ENCODE data around the gene CRTC3. TPM values are rescaled to one million over a fixed set of nuclear protein-coding genes. Genes with fewer than 3 reads are reported as not detected.

Gene CRTC3
- total and polyA plus RNA-seq, 2 of the 13 experiments (the other 11 are each of a cell fraction or from before 2014, with no cell fraction given) = 8.4 to 11.8 TPM

DNA sequence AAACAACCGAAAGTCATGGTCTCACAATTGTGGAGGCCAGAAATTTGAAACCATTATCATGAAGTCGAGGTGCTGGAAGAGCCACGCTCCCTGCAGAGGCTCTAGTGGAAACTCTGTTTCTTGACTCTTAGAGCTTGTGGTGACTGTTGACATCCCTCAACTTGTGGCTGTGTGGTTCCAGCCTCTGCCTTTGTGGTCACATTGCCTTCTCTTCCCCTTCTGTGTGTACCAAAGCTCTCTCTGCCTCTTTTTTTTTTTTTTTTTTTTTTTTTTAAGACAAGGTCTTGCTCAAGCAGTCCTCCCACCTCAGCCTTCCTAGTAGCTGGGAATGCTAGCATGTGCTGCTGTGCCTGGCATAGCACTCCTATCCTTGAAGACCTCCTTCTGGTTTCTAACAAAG is 48.7 kb upstream of the CRTC3 start:
- Histone ChIP-seq H3K27me3 (ENCODE audit: control insufficient read depth in 1 of 2, insufficient read depth in 2 of 2, low read length in 2 of 2) (no peaks in the 10 kb centered on the region), H3K79me2 (ENCODE audit: insufficient read depth, low read length) (no peaks in the 10 kb centered on the region), H3K9me3 (ENCODE audit: low read length) (no peaks in the 10 kb centered on the region), H2AFZ (ENCODE audit: low read length) (no peak overlapping the region), H3K9ac (ENCODE audit: insufficient read depth, low read depth, low read length) (no peak overlapping the region), H3K4me2 (ENCODE audit: low read depth, low read length) (no peak overlapping the region), H3K4me3 (replicated peaks in 1 of 3; ENCODE audit: insufficient read depth in 1 of 3, low read depth in 2 of 3, low read length in 3 of 3) (no peak overlapping the region), H4K20me1 (ENCODE audit: insufficient read depth, low read length) (no peaks in the 10 kb centered on the region), H3K4me1 (ENCODE audit: insufficient read depth, low read length) (peaks cover 32% of the 10 kb centered on the region), H3K36me3 (replicated peaks in 1 of 2; ENCODE audit: control insufficient read depth in 1 of 2, insufficient read depth in 2 of 2, low read length in 2 of 2) (peaks cover 8 to 31% of the 10 kb centered on the region in 2 experiments; a peak in 4 of 5 replicates), H3K27ac (ENCODE audit: extremely low read length, insufficient read depth, low read length) (no peak overlapping the region)
- intact Hi-C loops (cut with micrococcal nuclease; ENCODE audit: unreplicated experiment) = no loop called here
- in situ Hi-C loops (cut with HindIII; ENCODE audit: extremely low pct_ligation_motif_present, low pct_unique_long_range_greater_than_20kb) = loop anchor here (5.0 to 10.0 kb wide), 2 partner anchors 116 to 159 kb away; no protein-coding TSS in a partner anchor
- WGBS (ENCODE audit: low lambda C conversion rate) = 90% methylated on average over 3 of the region's 3 CpGs
- BruUV-seq (replicated peaks) = no TSS peak
- ChIA-PET CTCF (ENCODE audit: low intra/inter-chr PET ratio, low total read pairs) (interaction anchor here (2.0 to 3.4 kb wide), 3 partner anchors 119 to 161 kb away, joined by 7 to 55 read pairs (median 12); no protein-coding TSS in a partner anchor), POLR2A (no interaction called here)
- DNase-seq (ENCODE audit: low spot score) (no peak), ATAC-seq (no peak), FAIRE-seq (no peak)
- TF ChIP-seq ZBTB7A (CRISPR knock-in tag; IDR thresholded peaks at IDR 0.05) (no peak), ZNF782 (CRISPR knock-in tag; IDR thresholded peaks at IDR 0.05; ENCODE audit: borderline replicate concordance) (no peak), IRF2 (CRISPR knock-in tag; IDR thresholded peaks at IDR 0.05) (no peak), UBTF (CRISPR knock-in tag; IDR thresholded peaks at IDR 0.05) (no peak), NR2F1 (CRISPR knock-in tag; IDR thresholded peaks at IDR 0.05) (no peak), MTF1 (CRISPR knock-in tag; IDR thresholded peaks at IDR 0.05) (no peak), SOX5 (CRISPR knock-in tag; IDR thresholded peaks at IDR 0.05; ENCODE audit: borderline replicate concordance) (no peak), TFDP2 (CRISPR knock-in tag; IDR thresholded peaks at IDR 0.05) (no peak), ZNF713 (CRISPR knock-in tag; IDR thresholded peaks at IDR 0.05) (no peak), SPEN (CRISPR knock-in tag; IDR thresholded peaks at IDR 0.05; ENCODE audit: low read depth) (no peak), ZFP82 (CRISPR knock-in tag; IDR thresholded peaks at IDR 0.05; ENCODE audit: borderline replicate concordance) (no peak), HMG20A (CRISPR knock-in tag; IDR thresholded peaks at IDR 0.05; ENCODE audit: borderline replicate concordance) (no peak)
- TF ChIP-seq, protein P1, sequence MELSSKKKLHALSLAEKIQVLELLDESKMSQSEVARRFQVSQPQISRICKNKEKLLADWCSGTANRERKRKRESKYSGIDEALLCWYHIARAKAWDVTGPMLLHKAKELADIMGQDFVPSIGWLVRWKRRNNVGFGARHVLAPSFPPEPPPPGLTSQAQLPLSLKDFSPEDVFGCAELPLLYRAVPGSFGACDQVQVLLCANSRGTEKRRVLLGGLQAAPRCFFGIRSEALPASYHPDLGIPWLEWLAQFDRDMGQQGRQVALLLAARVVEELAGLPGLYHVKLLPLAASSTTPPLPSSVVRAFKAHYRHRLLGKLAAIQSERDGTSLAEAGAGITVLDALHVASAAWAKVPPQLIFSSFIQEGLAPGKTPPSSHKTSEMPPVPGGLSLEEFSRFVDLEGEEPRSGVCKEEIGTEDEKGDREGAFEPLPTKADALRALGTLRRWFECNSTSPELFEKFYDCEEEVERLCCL (CRISPR knock-in tag; IDR thresholded peaks at IDR 0.05; ENCODE audit: borderline replicate concordance) = no peak
- TF ChIP-seq, protein P2, sequence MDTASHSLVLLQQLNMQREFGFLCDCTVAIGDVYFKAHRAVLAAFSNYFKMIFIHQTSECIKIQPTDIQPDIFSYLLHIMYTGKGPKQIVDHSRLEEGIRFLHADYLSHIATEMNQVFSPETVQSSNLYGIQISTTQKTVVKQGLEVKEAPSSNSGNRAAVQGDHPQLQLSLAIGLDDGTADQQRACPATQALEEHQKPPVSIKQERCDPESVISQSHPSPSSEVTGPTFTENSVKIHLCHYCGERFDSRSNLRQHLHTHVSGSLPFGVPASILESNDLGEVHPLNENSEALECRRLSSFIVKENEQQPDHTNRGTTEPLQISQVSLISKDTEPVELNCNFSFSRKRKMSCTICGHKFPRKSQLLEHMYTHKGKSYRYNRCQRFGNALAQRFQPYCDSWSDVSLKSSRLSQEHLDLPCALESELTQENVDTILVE (CRISPR knock-in tag; IDR thresholded peaks at IDR 0.05) = no peak
- TF ChIP-seq, protein P3, sequence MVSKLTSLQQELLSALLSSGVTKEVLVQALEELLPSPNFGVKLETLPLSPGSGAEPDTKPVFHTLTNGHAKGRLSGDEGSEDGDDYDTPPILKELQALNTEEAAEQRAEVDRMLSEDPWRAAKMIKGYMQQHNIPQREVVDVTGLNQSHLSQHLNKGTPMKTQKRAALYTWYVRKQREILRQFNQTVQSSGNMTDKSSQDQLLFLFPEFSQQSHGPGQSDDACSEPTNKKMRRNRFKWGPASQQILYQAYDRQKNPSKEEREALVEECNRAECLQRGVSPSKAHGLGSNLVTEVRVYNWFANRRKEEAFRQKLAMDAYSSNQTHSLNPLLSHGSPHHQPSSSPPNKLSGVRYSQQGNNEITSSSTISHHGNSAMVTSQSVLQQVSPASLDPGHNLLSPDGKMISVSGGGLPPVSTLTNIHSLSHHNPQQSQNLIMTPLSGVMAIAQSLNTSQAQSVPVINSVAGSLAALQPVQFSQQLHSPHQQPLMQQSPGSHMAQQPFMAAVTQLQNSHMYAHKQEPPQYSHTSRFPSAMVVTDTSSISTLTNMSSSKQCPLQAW (CRISPR knock-in tag; IDR thresholded peaks at IDR 0.05) = no peak
